Esophagus muscularis mucosa (tissue), 4 donors: ENCODE data around the gene G0S2. TPM values are rescaled to one million over a fixed set of nuclear protein-coding genes. Genes with fewer than 3 reads are reported as not detected.

Experiments
- DNase-seq: peaks from one replicate; pipeline ENCODE4 v3.0.0-alpha.2; 2017; ENCODE audit errors: extremely low spot score
- H3K27ac ChIP-seq, 4 donors: fragments of 200-600 bp; sonication (generic); replicated peaks in 1 of 4; 1 replicate in 3 of 4; 2 replicates in 1 of 4; pipeline ENCODE4 v1.5.1; 2016 to 2019; ENCODE audit warnings: mild to moderate bottlenecking in 1 of 4
- H3K27me3 ChIP-seq, 4 donors: fragments of 200-600 bp; sonication (generic); one replicate each; pipeline versions ENCODE4 v1.5.1 to v1.6.0; 2016 to 2019
- H3K36me3 ChIP-seq, 4 donors: fragments of 200-600 bp; sonication (generic); one replicate each; pipeline ENCODE4 v1.5.1; 2016 to 2019
- H3K4me1 ChIP-seq, 4 donors: fragments of 200-600 bp; sonication (generic); one replicate each; pipeline ENCODE4 v1.5.1; 2016 to 2019
- H3K4me3 ChIP-seq, 4 donors: fragments of 200-600 bp; sonication (generic); 1 replicate in 2 of 4; 2 replicates in 2 of 4; pipeline ENCODE4 v1.5.1; 2016 to 2019; ENCODE audit warnings: mild to moderate bottlenecking in 4 of 4, moderate library complexity in 1 of 4
- H3K9me3 ChIP-seq, 4 donors: fragments of 200-600 bp; sonication (generic); 1 replicate in 3 of 4; 2 replicates in 1 of 4; pipeline ENCODE4 v1.5.1; 2016 to 2019
- EP300 ChIP-seq: sonication (generic); formaldehyde crosslinking; IDR thresholded peaks from one replicate; pipeline ENCODE4 v1.6.1; 2017; ENCODE audit warnings: antibody characterized with exemption
- POLR2A ChIP-seq: fragments of 450-650 bp; IDR thresholded peaks from one replicate; pipeline ENCODE4 v1.6.1; 2017; ENCODE audit warnings: antibody characterized with exemption, moderate library complexity, mild to moderate bottlenecking, low read depth
- POLR2AphosphoS5 ChIP-seq, 2 donors: sonication (generic); formaldehyde crosslinking; IDR thresholded peaks; one replicate each; pipeline ENCODE4 v1.6.1; 2017; ENCODE audit warnings: antibody characterized with exemption in 2 of 2
- WGBS: methylation state at CpG from one replicate; pipeline ENCODE4 v1.1.5; 2018; 5-methylcytosine and 5-hydroxymethylcytosine counted together
- intact Hi-C: fragments of 100-400 bp; cut with DNase I; formaldehyde crosslinking; loops from one replicate; pipeline ENCODE4 v1.15.1; 2023
- total RNA-seq, 4 donors: library from RNA; depleted of rRNA; stranded (reverse); fragments of >200 nt; gene quantifications; one replicate each; pipeline versions ENCODE4 v1.1.0 to v1.2.1, GENCODE V29; 2016
- TF ChIP-seq, protein P1 (sequence below), 3 experiments: fragments of 200-600 bp in 2 of 3; fragments of 450-650 bp in 1 of 3; sonication (generic) in 2 of 3; IDR thresholded peaks; one replicate each; pipeline ENCODE4 v1.5.1; 2017 to 2019; ENCODE audit warnings: antibody characterized with exemption in 3 of 3, mild to moderate bottlenecking in 2 of 3, moderate library complexity in 1 of 3

The G0S2 gene
- total RNA-seq = 10 to 100 TPM in 2 of 4 donors, 1 to 10 TPM in 2; 4.9 to 28.5 (median 17.4) TPM

GRCh38 chr1:209674957-209675564 is at the start of gene G0S2:
G0S2 (plus strand) TSS chr1:209675412; CDS start chr1:209675685, 273 bp downstream.
- H3K9me3 ChIP-seq = no peaks in the 10 kb centered on the region
- WGBS = 4% methylated on average over 28 of the region's 47 CpGs

DNA sequence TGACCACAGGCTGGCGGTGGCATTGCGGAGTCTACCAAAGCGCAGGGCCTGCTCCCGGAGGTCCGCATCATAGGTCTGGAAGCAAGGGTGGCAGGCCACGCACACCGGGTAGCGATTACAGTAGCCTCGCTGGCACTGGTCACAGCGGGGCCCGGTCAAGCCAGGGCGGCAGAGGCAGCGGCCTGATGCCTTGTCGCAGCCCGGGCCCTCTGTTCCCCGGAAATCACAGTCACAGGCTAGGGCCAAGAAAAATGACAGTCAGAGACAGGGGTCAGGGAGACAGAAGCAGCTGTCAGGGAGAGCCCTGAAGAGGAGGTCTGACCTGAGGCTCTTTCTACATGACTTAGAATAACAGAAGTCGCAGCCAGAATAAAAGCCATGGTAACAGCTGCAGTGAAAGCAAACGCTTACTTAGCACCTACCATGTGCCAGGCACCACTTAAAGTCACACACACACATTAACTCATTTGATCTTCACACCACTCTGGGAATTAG is 49.4 kb upstream of the G0S2 start:
- Histone ChIP-seq H3K4me3 (no peak overlapping the region), H3K27ac (peak overlapping the region; percentile 15 to 35 (median 22)), H3K27me3 (no peaks in the 10 kb centered on the region), H3K9me3 (no peaks in the 10 kb centered on the region), H3K36me3 (no peaks in the 10 kb centered on the region), H3K4me1 (peaks cover 48 to 57% (median 53%) of the 10 kb centered on the region in 4 donors)
- intact Hi-C loops = loop anchor here (2.0 kb wide), 1 partner anchor 47 kb away; no protein-coding TSS in a partner anchor
- no peak for DNase-seq
- WGBS = 71% methylated on average over 9 of the region's 18 CpGs
- TF ChIP-seq EP300 (no peak), POLR2A (no peak), POLR2AphosphoS5 (IDR thresholded peaks at IDR 0.05) (no peak)
- TF ChIP-seq, protein P1, sequence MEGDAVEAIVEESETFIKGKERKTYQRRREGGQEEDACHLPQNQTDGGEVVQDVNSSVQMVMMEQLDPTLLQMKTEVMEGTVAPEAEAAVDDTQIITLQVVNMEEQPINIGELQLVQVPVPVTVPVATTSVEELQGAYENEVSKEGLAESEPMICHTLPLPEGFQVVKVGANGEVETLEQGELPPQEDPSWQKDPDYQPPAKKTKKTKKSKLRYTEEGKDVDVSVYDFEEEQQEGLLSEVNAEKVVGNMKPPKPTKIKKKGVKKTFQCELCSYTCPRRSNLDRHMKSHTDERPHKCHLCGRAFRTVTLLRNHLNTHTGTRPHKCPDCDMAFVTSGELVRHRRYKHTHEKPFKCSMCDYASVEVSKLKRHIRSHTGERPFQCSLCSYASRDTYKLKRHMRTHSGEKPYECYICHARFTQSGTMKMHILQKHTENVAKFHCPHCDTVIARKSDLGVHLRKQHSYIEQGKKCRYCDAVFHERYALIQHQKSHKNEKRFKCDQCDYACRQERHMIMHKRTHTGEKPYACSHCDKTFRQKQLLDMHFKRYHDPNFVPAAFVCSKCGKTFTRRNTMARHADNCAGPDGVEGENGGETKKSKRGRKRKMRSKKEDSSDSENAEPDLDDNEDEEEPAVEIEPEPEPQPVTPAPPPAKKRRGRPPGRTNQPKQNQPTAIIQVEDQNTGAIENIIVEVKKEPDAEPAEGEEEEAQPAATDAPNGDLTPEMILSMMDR (IDR thresholded peaks at IDR 0.05) = no peak

More at GRCh38 chr1:209674957-209675564, at the start of gene G0S2:
- intact Hi-C loops = no loop called here
- Histone ChIP-seq H3K27ac (peak within 1 kb of the TSS; percentile 32 to 63 (median 57)), H3K27me3 (no peaks in the 10 kb centered on the region), H3K36me3 (no peaks in the 10 kb centered on the region), H3K4me1 (peaks cover 30 to 39% (median 32%) of the 10 kb centered on the region in 4 donors), H3K4me3 (peak within 1 kb of the TSS; percentile 50 to 66 (median 55))
- TF ChIP-seq POLR2A = no peak
- peak in 1 of 2 donors; percentile 44 for TF ChIP-seq POLR2AphosphoS5 (IDR thresholded peaks at IDR 0.05)
- DNase-seq = peak; percentile 93

- intact Hi-C loops = loop anchor here (2.0 kb wide), 1 partner anchor 48 kb away; no protein-coding TSS in a partner anchor
- Histone ChIP-seq H3K4me3 (no peak overlapping the region), H3K4me1 (peaks cover 48 to 56% (median 52%) of the 10 kb centered on the region in 4 donors), H3K36me3 (no peaks in the 10 kb centered on the region), H3K27me3 (no peaks in the 10 kb centered on the region), H3K9me3 (no peaks in the 10 kb centered on the region), H3K27ac (peak overlapping the region in 3 of 4 donors; percentile 15 to 25 (median 20))
- no peak for DNase-seq
- WGBS = 90% methylated on average over 15 of the region's 19 CpGs
- TF ChIP-seq EP300 (no peak), POLR2A (no peak), POLR2AphosphoS5 (IDR thresholded peaks at IDR 0.05) (no peak)
- TF ChIP-seq, protein P1 (IDR thresholded peaks at IDR 0.05) = no peak
Observed at GRCh38 chr1:209626346-209627026, 48.7 kb upstream of the G0S2 start.

DNA sequence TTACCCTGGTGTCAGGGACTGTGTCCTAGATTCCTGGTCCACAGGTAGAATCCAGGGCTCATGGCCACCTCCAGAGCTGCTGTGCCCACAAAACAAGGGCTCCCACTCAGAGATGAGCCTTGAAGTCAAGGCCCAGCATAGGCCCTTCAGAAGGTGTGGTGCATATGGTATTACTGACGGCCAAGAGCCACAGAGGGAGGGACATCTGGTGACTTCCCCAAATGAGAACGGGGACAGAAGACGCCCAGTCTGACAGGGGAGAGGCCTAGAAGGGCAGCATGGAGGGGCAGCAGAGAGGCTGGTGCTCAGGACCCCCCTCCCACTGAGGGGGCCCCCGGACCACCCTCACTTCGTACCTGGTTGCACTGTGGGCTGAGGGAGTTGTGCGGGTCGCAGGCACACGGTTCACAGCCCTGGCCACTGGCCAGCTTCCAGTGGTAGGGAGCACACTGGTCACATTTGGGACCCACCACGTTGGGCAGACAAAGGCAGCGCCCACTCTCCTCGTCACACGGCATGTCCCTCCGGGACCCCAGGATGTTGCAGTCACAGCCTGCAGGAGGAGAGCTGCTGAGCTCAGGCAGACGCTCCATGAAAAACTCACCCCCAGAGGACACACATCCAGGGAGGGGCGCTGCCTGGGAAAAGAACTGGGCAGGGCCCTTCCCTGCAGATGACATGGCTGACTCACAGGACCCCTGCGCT is 48.0 kb upstream of the G0S2 start:
- DNase-seq = no peak
- H3K27ac ChIP-seq = no peak overlapping the region
- H3K4me1 ChIP-seq = peaks cover 41 to 49% (median 46%) of the 10 kb centered on the region in 4 donors
- no peaks in the 10 kb centered on the region for H3K27me3 ChIP-seq
- H3K36me3 ChIP-seq = no peaks in the 10 kb centered on the region
- no peak overlapping the region for H3K4me3 ChIP-seq
- intact Hi-C loops = loop anchor here (2.0 kb wide), 1 partner anchor 48 kb away; no protein-coding TSS in a partner anchor
- 75% methylated on average over 7 of the region's 16 CpGs for WGBS
- TF ChIP-seq, protein P1 (IDR thresholded peaks at IDR 0.05) = no peak
- TF ChIP-seq POLR2AphosphoS5 (IDR thresholded peaks at IDR 0.05) (no peak), POLR2A (no peak), EP300 (no peak)
- no peaks in the 10 kb centered on the region for H3K9me3 ChIP-seq
